Measurements from ENCODE around the gene MATK. TPM values are rescaled to one million over a fixed set of nuclear protein-coding genes. Genes with fewer than 3 reads are reported as not detected.

The MATK gene
- total and polyA plus RNA-seq, 12 donors, result 0.14 to 4.9 (median 0.49) TPM

- intact Hi-C loops (cut with DNase I), result no loop called here
- WGBS, 2 donors, result 96 to 99% methylated on average over 3 of the region's 3 CpGs
- Histone ChIP-seq H3K9me3 (peaks cover 0 to 26% (median 4%) of the 10 kb centered on the region in 11 donors), H3K27me3 (peaks cover 0 to 10% (median 2%) of the 10 kb centered on the region in 7 donors), H3K4me3 (no peak overlapping the region), H3K27ac (no peak overlapping the region), H3K36me3 (no peaks in the 10 kb centered on the region), H3K4me1 (no peaks in the 10 kb centered on the region)
- DNase-seq, result no peak
- no peak for ATAC-seq
- TF ChIP-seq CTCF (IDR thresholded peaks at IDR 0.05), result no peak
Measured at GRCh38 chr19:3793799-3794198, 7.6 kb upstream of the MATK start.

GRCh38 chr19:3792114-3792513 lies 5.9 kb upstream of the MATK start:
- WGBS, 2 donors, result 71 to 72% methylated on average over 3 of the region's 3 CpGs

GRCh38 chr19:3790941-3791340 lies 4.8 kb upstream of the MATK start:
- no peak for TF ChIP-seq CTCF (IDR thresholded peaks at IDR 0.05)
- WGBS, 2 donors, result 79 to 84% methylated on average over 7 of the region's 7 CpGs
- H3K9me3 ChIP-seq, result peaks cover 0 to 9% (median 0%) of the 10 kb centered on the region in 11 donors
- intact Hi-C loops (cut with DNase I), result no loop called here
- H3K4me3 ChIP-seq, result no peak overlapping the region
- no peak for DNase-seq
- ATAC-seq, result no peak
- H3K27ac ChIP-seq, result no peak overlapping the region
- H3K4me1 ChIP-seq, result peaks cover 0 to 2% (median 0%) of the 10 kb centered on the region in 9 donors
- no peaks in the 10 kb centered on the region for H3K36me3 ChIP-seq
- H3K27me3 ChIP-seq, result peaks cover 1 to 17% (median 11%) of the 10 kb centered on the region in 7 donors

More at GRCh38 chr19:3792114-3792513, 5.9 kb upstream of the MATK start:
- DNase-seq, result no peak
- no peak overlapping the region for H3K4me3 ChIP-seq
- H3K27me3 ChIP-seq, result peaks cover 0 to 7% (median 2%) of the 10 kb centered on the region in 7 donors
- no peak for ATAC-seq
- no peak for TF ChIP-seq CTCF (IDR thresholded peaks at IDR 0.05)
- no peaks in the 10 kb centered on the region for H3K36me3 ChIP-seq
- intact Hi-C loops (cut with DNase I), result no loop called here
- no peak overlapping the region for H3K27ac ChIP-seq
- no peaks in the 10 kb centered on the region for H3K4me1 ChIP-seq
- peaks cover 0 to 21% (median 4%) of the 10 kb centered on the region in 11 donors for H3K9me3 ChIP-seq

- Histone ChIP-seq H3K36me3 (no peaks in the 10 kb centered on the region), H3K9me3 (peaks cover 0 to 8% (median 0%) of the 10 kb centered on the region in 11 donors), H3K4me3 (no peak overlapping the region), H3K4me1 (peaks cover 0 to 7% (median 3%) of the 10 kb centered on the region in 9 donors), H3K27ac (no peak overlapping the region), H3K27me3 (peaks cover 8 to 23% (median 18%) of the 10 kb centered on the region in 7 donors)
- WGBS, 2 donors, result 72 to 74% methylated on average over 6 of the region's 6 CpGs
- no peak for ATAC-seq
- intact Hi-C loops (cut with DNase I), result no loop called here
- no peak for TF ChIP-seq CTCF (IDR thresholded peaks at IDR 0.05)
- DNase-seq, result no peak
Measured at GRCh38 chr19:3790209-3790734, 4.1 kb upstream of the MATK start.
